ENCODE data around the gene ASGR1.

The ASGR1 gene

DNA sequence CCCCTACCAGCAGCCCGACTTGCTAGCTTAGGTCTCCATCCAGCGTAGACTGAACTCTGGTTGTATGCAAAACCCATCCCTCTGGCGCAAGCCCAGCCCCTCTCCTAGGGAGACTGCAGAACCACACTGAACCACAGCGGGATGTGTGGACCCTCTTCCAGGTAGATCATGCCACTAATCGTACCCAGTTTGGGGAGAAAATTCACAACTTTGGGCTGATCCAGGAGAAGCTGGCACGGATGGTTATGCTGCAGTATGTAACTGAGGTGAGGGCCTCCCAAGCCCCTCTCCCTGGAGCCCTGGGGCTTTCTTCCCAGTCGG lies 43.8 kb upstream of the ASGR1 start:
- peaks cover 13% of the 10 kb centered on the region for H4K20me1 ChIP-seq (ENCODE audit: insufficient read depth, low read length, poor library complexity, severe bottlenecking)
- no peak for TF ChIP-seq EZH2phosphoT487 (IDR thresholded peaks at IDR 0.05; ENCODE audit: borderline replicate concordance)
- TF ChIP-seq, protein P1, sequence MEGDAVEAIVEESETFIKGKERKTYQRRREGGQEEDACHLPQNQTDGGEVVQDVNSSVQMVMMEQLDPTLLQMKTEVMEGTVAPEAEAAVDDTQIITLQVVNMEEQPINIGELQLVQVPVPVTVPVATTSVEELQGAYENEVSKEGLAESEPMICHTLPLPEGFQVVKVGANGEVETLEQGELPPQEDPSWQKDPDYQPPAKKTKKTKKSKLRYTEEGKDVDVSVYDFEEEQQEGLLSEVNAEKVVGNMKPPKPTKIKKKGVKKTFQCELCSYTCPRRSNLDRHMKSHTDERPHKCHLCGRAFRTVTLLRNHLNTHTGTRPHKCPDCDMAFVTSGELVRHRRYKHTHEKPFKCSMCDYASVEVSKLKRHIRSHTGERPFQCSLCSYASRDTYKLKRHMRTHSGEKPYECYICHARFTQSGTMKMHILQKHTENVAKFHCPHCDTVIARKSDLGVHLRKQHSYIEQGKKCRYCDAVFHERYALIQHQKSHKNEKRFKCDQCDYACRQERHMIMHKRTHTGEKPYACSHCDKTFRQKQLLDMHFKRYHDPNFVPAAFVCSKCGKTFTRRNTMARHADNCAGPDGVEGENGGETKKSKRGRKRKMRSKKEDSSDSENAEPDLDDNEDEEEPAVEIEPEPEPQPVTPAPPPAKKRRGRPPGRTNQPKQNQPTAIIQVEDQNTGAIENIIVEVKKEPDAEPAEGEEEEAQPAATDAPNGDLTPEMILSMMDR (conservative IDR thresholded peaks at IDR 0.05; ENCODE audit: low read length) = no peak
- H3K9ac ChIP-seq (ENCODE audit: low read depth, low read length, poor library complexity, severe bottlenecking) = no peak overlapping the region
- H2AFZ ChIP-seq (ENCODE audit: low read length) = no peak overlapping the region
- H3K79me2 ChIP-seq (ENCODE audit: insufficient read depth, low read length) = peaks cover 17% of the 10 kb centered on the region; the same call in 1 of the 2 replicates
- peaks cover 22% of the 10 kb centered on the region for H3K4me1 ChIP-seq (ENCODE audit: insufficient read depth, low read length, poor library complexity, severe bottlenecking)
- no peaks in the 10 kb centered on the region for H3F3A ChIP-seq (ENCODE audit: low read depth)
- no peaks in the 10 kb centered on the region for H3K27me3 ChIP-seq (ENCODE audit: insufficient read depth, low read length, poor library complexity, severe bottlenecking)
- H3K4me3 ChIP-seq (ENCODE audit: low read length, poor library complexity, severe bottlenecking) = no peak overlapping the region
- H3K36me3 ChIP-seq (ENCODE audit: insufficient read depth, low read length) = peaks cover 43% of the 10 kb centered on the region; the same call in 1 of the 2 replicates
- H3K9me2 ChIP-seq (replicated peaks; ENCODE audit: low read depth, low read length) = no peaks in the 10 kb centered on the region
- no peak overlapping the region for H3K4me2 ChIP-seq (ENCODE audit: low read depth, low read length, poor library complexity, severe bottlenecking)
- H3K9me3 ChIP-seq (ENCODE audit: insufficient read depth, low read depth, low read length) = no peaks in the 10 kb centered on the region

DNA sequence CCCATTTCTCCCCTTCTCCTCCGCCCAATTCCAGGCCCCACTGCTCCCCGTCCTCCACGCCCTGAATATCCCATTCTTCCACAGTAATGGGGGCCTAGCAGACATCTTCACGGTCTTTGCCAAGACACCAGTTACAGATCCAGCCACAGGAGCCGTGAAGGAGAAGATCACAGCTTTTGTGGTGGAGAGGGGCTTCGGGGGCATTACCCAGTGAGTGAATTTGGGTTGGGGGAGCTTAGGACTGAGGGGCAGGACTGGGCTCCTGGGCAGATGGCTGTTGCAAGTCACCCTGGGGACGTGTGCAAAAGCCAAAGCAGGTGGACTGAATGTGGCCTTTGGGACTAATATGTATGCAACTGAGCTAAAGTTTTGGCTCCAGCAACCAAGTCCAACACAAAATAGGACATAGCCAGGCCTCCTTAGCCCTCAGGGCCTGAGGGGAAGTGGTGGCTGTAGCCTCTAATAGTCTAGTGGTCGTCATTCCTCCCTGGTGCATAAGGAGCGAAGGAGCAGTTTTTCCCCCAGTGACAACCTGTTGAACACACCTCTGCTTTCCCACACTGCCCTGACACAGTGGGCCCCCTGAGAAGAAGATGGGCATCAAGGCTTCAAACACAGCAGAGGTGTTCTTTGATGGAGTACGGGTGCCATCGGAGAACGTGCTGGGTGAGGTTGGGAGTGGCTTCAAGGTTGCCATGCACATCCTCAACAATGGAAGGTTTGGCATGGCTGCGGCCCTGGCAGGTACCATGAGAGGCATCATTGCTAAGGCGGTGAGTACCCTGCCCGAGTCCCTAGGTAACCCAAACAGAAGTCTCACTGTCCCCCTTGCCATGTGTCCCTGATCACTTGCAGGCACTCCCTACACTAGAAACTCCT lies 43.2 kb upstream of the ASGR1 start:
- Histone ChIP-seq H3K9me3 (ENCODE audit: insufficient read depth, low read depth, low read length) (no peaks in the 10 kb centered on the region), H4K20me1 (ENCODE audit: insufficient read depth, low read length, poor library complexity, severe bottlenecking) (peaks cover 13% of the 10 kb centered on the region), H3K4me1 (ENCODE audit: insufficient read depth, low read length, poor library complexity, severe bottlenecking) (peaks cover 26% of the 10 kb centered on the region), H3K9ac (ENCODE audit: low read depth, low read length, poor library complexity, severe bottlenecking) (no peak overlapping the region), H3K27me3 (ENCODE audit: insufficient read depth, low read length, poor library complexity, severe bottlenecking) (no peaks in the 10 kb centered on the region), H3K4me3 (ENCODE audit: low read length, poor library complexity, severe bottlenecking) (no peak overlapping the region), H2AFZ (ENCODE audit: low read length) (no peak overlapping the region), H3F3A (ENCODE audit: low read depth) (no peaks in the 10 kb centered on the region), H3K4me2 (ENCODE audit: low read depth, low read length, poor library complexity, severe bottlenecking) (no peak overlapping the region), H3K36me3 (ENCODE audit: insufficient read depth, low read length) (peaks cover 38% of the 10 kb centered on the region; the same call in 1 of the 2 replicates), H3K9me2 (replicated peaks; ENCODE audit: low read depth, low read length) (no peaks in the 10 kb centered on the region), H3K79me2 (ENCODE audit: insufficient read depth, low read length) (peaks cover 15% of the 10 kb centered on the region; the same call in 1 of the 2 replicates)
- TF ChIP-seq, protein P1 (conservative IDR thresholded peaks at IDR 0.05; ENCODE audit: low read length) = no peak
- TF ChIP-seq EZH2phosphoT487 (IDR thresholded peaks at IDR 0.05; ENCODE audit: borderline replicate concordance) = no peak

DNA sequence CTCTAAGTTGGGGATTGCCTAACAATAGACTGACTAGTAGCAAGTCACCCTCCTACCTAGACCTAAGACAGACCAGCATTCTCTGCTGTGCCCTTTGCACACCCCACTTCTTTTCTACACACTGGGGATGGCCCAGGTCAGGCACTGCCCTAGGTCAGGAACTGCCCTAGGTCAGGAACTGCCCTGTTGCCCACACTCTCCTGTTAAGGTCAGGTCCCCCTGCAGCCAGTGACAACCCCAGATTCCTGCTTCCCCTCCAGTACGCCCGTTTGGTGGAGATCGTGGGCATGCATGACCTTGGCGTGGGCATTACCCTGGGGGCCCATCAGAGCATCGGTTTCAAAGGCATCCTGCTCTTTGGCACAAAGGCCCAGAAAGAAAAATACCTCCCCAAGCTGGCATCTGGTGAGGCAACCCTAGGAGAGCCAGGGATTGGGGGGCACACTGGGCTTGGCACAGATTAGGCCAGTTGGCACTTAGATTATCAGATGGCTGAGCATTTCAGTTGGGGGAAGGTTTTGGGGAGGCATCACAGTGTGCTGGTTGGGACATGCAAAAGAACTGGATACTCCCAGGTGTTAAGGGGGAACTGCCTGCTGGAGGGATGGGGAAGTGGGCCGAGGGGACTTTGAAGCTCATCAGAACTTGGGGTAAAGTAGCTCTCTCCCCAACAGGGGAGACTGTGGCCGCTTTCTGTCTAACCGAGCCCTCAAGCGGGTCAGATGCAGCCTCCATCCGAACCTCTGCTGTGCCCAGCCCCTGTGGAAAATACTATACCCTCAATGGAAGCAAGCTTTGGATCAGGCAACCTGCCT lies 42.3 kb upstream of the ASGR1 start:
- H3K4me3 ChIP-seq (ENCODE audit: low read length, poor library complexity, severe bottlenecking) = peak overlapping the region; percentile 86
- peak overlapping the region; percentile 85 for H3K9ac ChIP-seq (ENCODE audit: low read depth, low read length, poor library complexity, severe bottlenecking)

More for the DNA sequence above, 42.3 kb upstream of the ASGR1 start:
- H3K9me2 ChIP-seq (replicated peaks; ENCODE audit: low read depth, low read length) = no peaks in the 10 kb centered on the region
- H3K4me2 ChIP-seq (ENCODE audit: low read depth, low read length, poor library complexity, severe bottlenecking) = peak overlapping the region; percentile 98
- no peak for TF ChIP-seq EZH2phosphoT487 (IDR thresholded peaks at IDR 0.05; ENCODE audit: borderline replicate concordance)
- TF ChIP-seq, protein P1 (conservative IDR thresholded peaks at IDR 0.05; ENCODE audit: low read length) = no peak
- H3K36me3 ChIP-seq (ENCODE audit: insufficient read depth, low read length) = peaks cover 30% of the 10 kb centered on the region; the same call in 1 of the 2 replicates
- H4K20me1 ChIP-seq (ENCODE audit: insufficient read depth, low read length, poor library complexity, severe bottlenecking) = peaks cover 13% of the 10 kb centered on the region
- no peak overlapping the region for H2AFZ ChIP-seq (ENCODE audit: low read length)
- peaks cover 31% of the 10 kb centered on the region for H3K4me1 ChIP-seq (ENCODE audit: insufficient read depth, low read length, poor library complexity, severe bottlenecking)
- no peaks in the 10 kb centered on the region for H3F3A ChIP-seq (ENCODE audit: low read depth)
- no peaks in the 10 kb centered on the region for H3K9me3 ChIP-seq (ENCODE audit: insufficient read depth, low read depth, low read length)
- no peaks in the 10 kb centered on the region for H3K27me3 ChIP-seq (ENCODE audit: insufficient read depth, low read length, poor library complexity, severe bottlenecking)
- peaks cover 22% of the 10 kb centered on the region; the same call in 1 of the 2 replicates for H3K79me2 ChIP-seq (ENCODE audit: insufficient read depth, low read length)

All from Loucy (cell line).